ENCODE measurements around the gene MAPK8IP1. TPM values are rescaled to one million over a fixed set of nuclear protein-coding genes. Genes with fewer than 3 reads are reported as not detected.

The MAPK8IP1 gene
- total and polyA plus RNA-seq, 10 donors, result 0.80 to 6.0 (median 3.1) TPM

GRCh38 chr11:45856044-45856468 is 29.4 kb upstream of the MAPK8IP1 start:
- intact Hi-C loops (cut with DNase I; ENCODE audit: low total_unique reads), result no loop called here
- no peak for DNase-seq

GRCh38 chr11:45857961-45858474 is 27.4 kb upstream of the MAPK8IP1 start:
- peak overlapping the region in 6 of 8 donors; percentile 13 to 78 (median 60) for H3K27ac ChIP-seq
- peaks cover 29 to 71% (median 44%) of the 10 kb centered on the region in 6 donors for H3K4me1 ChIP-seq
- peaks cover 5 to 89% (median 64%) of the 10 kb centered on the region in 6 donors for H3K36me3 ChIP-seq
- intact Hi-C loops (cut with DNase I; ENCODE audit: low total_unique reads), result no loop called here
- TF ChIP-seq, protein P1, sequence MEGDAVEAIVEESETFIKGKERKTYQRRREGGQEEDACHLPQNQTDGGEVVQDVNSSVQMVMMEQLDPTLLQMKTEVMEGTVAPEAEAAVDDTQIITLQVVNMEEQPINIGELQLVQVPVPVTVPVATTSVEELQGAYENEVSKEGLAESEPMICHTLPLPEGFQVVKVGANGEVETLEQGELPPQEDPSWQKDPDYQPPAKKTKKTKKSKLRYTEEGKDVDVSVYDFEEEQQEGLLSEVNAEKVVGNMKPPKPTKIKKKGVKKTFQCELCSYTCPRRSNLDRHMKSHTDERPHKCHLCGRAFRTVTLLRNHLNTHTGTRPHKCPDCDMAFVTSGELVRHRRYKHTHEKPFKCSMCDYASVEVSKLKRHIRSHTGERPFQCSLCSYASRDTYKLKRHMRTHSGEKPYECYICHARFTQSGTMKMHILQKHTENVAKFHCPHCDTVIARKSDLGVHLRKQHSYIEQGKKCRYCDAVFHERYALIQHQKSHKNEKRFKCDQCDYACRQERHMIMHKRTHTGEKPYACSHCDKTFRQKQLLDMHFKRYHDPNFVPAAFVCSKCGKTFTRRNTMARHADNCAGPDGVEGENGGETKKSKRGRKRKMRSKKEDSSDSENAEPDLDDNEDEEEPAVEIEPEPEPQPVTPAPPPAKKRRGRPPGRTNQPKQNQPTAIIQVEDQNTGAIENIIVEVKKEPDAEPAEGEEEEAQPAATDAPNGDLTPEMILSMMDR (IDR thresholded peaks at IDR 0.05 in 8 of 11, conservative IDR thresholded peaks at IDR 0.05 in 3 of 11), result no peak
- peak in 1 of 3 donors; percentile 61 for TF ChIP-seq POLR2AphosphoS5 (IDR thresholded peaks at IDR 0.05)
- H3K27me3 ChIP-seq (replicated peaks in 1 of 7), result no peaks in the 10 kb centered on the region
- no peak overlapping the region for H3K4me3 ChIP-seq
- WGBS, 5 donors, result 41 to 70% (median 59%) methylated on average over 2 of the region's 2 CpGs
- H3K9me3 ChIP-seq, result no peaks in the 10 kb centered on the region
- DNase-seq, result no peak

More at GRCh38 chr11:45856044-45856468, 29.4 kb upstream of the MAPK8IP1 start:
- WGBS, 5 donors, result 78 to 95% (median 86%) methylated on average over 5 to 6 of the region's 6 CpGs
- peaks cover 5 to 70% (median 45%) of the 10 kb centered on the region in 6 donors for H3K36me3 ChIP-seq
- H3K9me3 ChIP-seq, result no peaks in the 10 kb centered on the region
- H3K27ac ChIP-seq, result peak overlapping the region in 1 of 8 donors; percentile 24
- TF ChIP-seq POLR2A (IDR thresholded peaks at IDR 0.05) (no peak), POLR2AphosphoS5 (IDR thresholded peaks at IDR 0.05) (no peak)
- TF ChIP-seq, protein P1 (IDR thresholded peaks at IDR 0.05 in 8 of 11, conservative IDR thresholded peaks at IDR 0.05 in 3 of 11), result no peak
- peaks cover 47 to 91% (median 63%) of the 10 kb centered on the region in 6 donors for H3K4me1 ChIP-seq
- no peak overlapping the region for H3K4me3 ChIP-seq
- H3K27me3 ChIP-seq (replicated peaks in 1 of 7), result no peaks in the 10 kb centered on the region

- WGBS, 5 donors, result 76 to 87% (median 82%) methylated on average over 5 of the region's 5 CpGs
- no peaks in the 10 kb centered on the region for H3K27me3 ChIP-seq (replicated peaks in 1 of 7)
- no peak overlapping the region for H3K4me3 ChIP-seq
- no peaks in the 10 kb centered on the region for H3K9me3 ChIP-seq
- peaks cover 10 to 92% (median 73%) of the 10 kb centered on the region in 6 donors for H3K36me3 ChIP-seq
- H3K27ac ChIP-seq, result peak overlapping the region in 6 of 8 donors; percentile 13 to 78 (median 60)
- intact Hi-C loops (cut with DNase I; ENCODE audit: low total_unique reads), result no loop called here
- peaks cover 29 to 63% (median 35%) of the 10 kb centered on the region in 6 donors for H3K4me1 ChIP-seq
- TF ChIP-seq POLR2A (IDR thresholded peaks at IDR 0.05) (no peak), POLR2AphosphoS5 (IDR thresholded peaks at IDR 0.05) (no peak)
- TF ChIP-seq, protein P1 (IDR thresholded peaks at IDR 0.05 in 8 of 11, conservative IDR thresholded peaks at IDR 0.05 in 3 of 11), result no peak
- DNase-seq, result no peak
Observed at GRCh38 chr11:45858751-45859398, 26.6 kb upstream of the MAPK8IP1 start.

DNA sequence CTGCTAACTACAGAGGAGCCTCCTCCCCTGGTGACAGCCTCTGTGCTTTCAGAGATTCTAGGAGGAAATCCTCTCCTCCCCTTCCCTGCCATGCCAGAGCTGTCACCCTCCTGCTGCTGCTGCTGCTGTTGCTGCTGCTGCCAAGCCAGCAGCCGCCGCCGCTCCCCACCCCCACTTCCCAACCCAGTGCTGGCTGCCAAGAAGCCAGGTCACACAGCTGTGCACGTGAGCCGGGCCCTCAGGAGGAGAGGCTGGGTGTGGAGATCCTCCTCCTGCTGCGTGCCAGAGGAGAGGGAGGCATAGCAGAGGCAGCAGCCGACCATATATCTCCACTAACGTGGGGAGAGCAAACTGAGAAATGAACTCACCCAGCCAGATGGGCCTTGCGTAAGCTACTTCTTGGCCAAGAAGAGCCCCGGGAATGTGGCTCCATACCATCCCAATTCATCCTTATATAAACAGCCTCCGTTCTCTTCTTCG is 25.8 kb upstream of the MAPK8IP1 start:
- 57 to 79% (median 70%) methylated on average over 12 of the region's 12 CpGs for WGBS, 5 donors
- peak; percentile 89 for DNase-seq
- Histone ChIP-seq H3K27ac (peak overlapping the region in 6 of 8 donors; percentile 9 to 78 (median 60)), H3K4me3 (no peak overlapping the region), H3K4me1 (peaks cover 29 to 55% (median 33%) of the 10 kb centered on the region in 6 donors), H3K27me3 (replicated peaks in 1 of 7) (no peaks in the 10 kb centered on the region), H3K36me3 (peaks cover 10 to 98% (median 81%) of the 10 kb centered on the region in 6 donors), H3K9me3 (no peaks in the 10 kb centered on the region)
- peak; percentile 77 to 90 (median 87) for TF ChIP-seq POLR2AphosphoS5 (IDR thresholded peaks at IDR 0.05)
- TF ChIP-seq, protein P1 (IDR thresholded peaks at IDR 0.05 in 8 of 11, conservative IDR thresholded peaks at IDR 0.05 in 3 of 11), result no peak
- intact Hi-C loops (cut with DNase I; ENCODE audit: low total_unique reads), result no loop called here
